ENCODE measurements around the gene NCF4. TPM values are rescaled to one million over a fixed set of nuclear protein-coding genes. Genes with fewer than 3 reads are reported as not detected.

The NCF4 gene
- total and polyA plus RNA-seq, 2 donors (not counting 1 experiment from before 2014, with no cell fraction given): 118 to 175 TPM

- Histone ChIP-seq H3K36me3 (replicated peaks in 1 of 2; ENCODE audit: control extremely low read depth in 1 of 2, control insufficient read depth in 1 of 2, extremely low read depth in 1 of 2, insufficient read depth in 2 of 2, low read length in 1 of 2) (peaks cover 0 to 66% of the 10 kb centered on the region in 2 experiments), H3K27ac (ENCODE audit: low read length in 2 of 2) (no peak overlapping the region), H2AFZ (ENCODE audit: insufficient read depth, low read depth, low read length, poor library complexity, severe bottlenecking) (no peak overlapping the region), H3K4me2 (replicated peaks; ENCODE audit: low read depth, low read length, poor library complexity, severe bottlenecking) (no peak overlapping the region), H3K27me3 (replicated peaks in 1 of 4; ENCODE audit: control extremely low read depth in 1 of 4, control insufficient read depth in 3 of 4, insufficient read depth in 4 of 4, low read length in 3 of 4) (no peaks in the 10 kb centered on the region), H3K4me1 (ENCODE audit: control insufficient read depth in 2 of 2, insufficient read depth in 2 of 2, low read length in 2 of 2) (peaks cover 30 to 41% of the 10 kb centered on the region in 2 donors), H4K20me1 (ENCODE audit: control insufficient read depth, insufficient read depth, low read length, poor library complexity, severe bottlenecking) (peaks cover 14% of the 10 kb centered on the region), H3K79me2 (ENCODE audit: control insufficient read depth, insufficient read depth, low read length) (peaks cover 37% of the 10 kb centered on the region), H3K9me3 (ENCODE audit: control extremely low read depth in 1 of 3, control insufficient read depth in 2 of 3, insufficient read depth in 1 of 3, low read length in 2 of 3) (no peaks in the 10 kb centered on the region), H3K4me3 (ENCODE audit: control extremely low read depth in 1 of 5, extremely low read depth in 1 of 5, insufficient read depth in 1 of 5, low read depth in 2 of 5, low read length in 4 of 5) (no peak overlapping the region), H3K9ac (ENCODE audit: low read length) (no peak overlapping the region)
- ChIA-PET POLR2A (no interaction called here), CTCF (interaction anchor here (3.5 kb wide), 1 partner anchor 9 kb away, joined by 20 read pairs; no protein-coding TSS in a partner anchor)
- no peak for TF ChIP-seq EZH2 (IDR thresholded peaks at IDR 0.05; ENCODE audit: borderline replicate concordance, insufficient read depth, low read depth, low read length, poor library complexity, severe bottlenecking)
- Mint-ChIP-seq H3K4me3 (no peak overlapping the region), H3K27ac (peak overlapping the region; percentile 41), H3K4me1 (peaks cover 48% of the 10 kb centered on the region), H3K27me3 (no peaks in the 10 kb centered on the region), H3K9me3 (ENCODE audit: insufficient read depth) (no peaks in the 10 kb centered on the region)
- DNase-seq (no peak), ATAC-seq (ENCODE audit: low read depth) (no peak)
- WGBS (ENCODE audit: insufficient coverage): 61% methylated on average over 13 of the region's 13 CpGs
- intact Hi-C loops (cut with micrococcal nuclease): no loop called here
These were observed 4.5 kb downstream of the NCF4 start for GRCh38 chr22:36865346-36865745.

- peaks cover 28% of the 10 kb centered on the region for H3K79me2 ChIP-seq (ENCODE audit: control insufficient read depth, insufficient read depth, low read length)
- ChIA-PET CTCF (interaction anchor here (2.5 kb wide), 1 partner anchor 11 kb away, joined by 11 read pairs; no protein-coding TSS in a partner anchor), POLR2A (no interaction called here)
- no peak overlapping the region for H3K9ac ChIP-seq (ENCODE audit: low read length)
- intact Hi-C loops (cut with micrococcal nuclease): no loop called here
- Mint-ChIP-seq H3K27ac (no peak overlapping the region), H3K4me1 (peaks cover 25% of the 10 kb centered on the region), H3K4me3 (no peak overlapping the region), H3K27me3 (no peaks in the 10 kb centered on the region), H3K9me3 (ENCODE audit: insufficient read depth) (no peaks in the 10 kb centered on the region)
- peaks cover 14% of the 10 kb centered on the region for H4K20me1 ChIP-seq (ENCODE audit: control insufficient read depth, insufficient read depth, low read length, poor library complexity, severe bottlenecking)
- no peak for ATAC-seq (ENCODE audit: low read depth)
- H3K4me3 ChIP-seq (ENCODE audit: control extremely low read depth in 1 of 5, extremely low read depth in 1 of 5, insufficient read depth in 1 of 5, low read depth in 2 of 5, low read length in 4 of 5): no peak overlapping the region
- H3K4me2 ChIP-seq (replicated peaks; ENCODE audit: low read depth, low read length, poor library complexity, severe bottlenecking): no peak overlapping the region
- H3K4me1 ChIP-seq (ENCODE audit: control insufficient read depth in 2 of 2, insufficient read depth in 2 of 2, low read length in 2 of 2): peaks cover 8 to 17% of the 10 kb centered on the region in 2 donors
- no peaks in the 10 kb centered on the region for H3K27me3 ChIP-seq (replicated peaks in 1 of 4; ENCODE audit: control extremely low read depth in 1 of 4, control insufficient read depth in 3 of 4, insufficient read depth in 4 of 4, low read length in 3 of 4)
- no peak overlapping the region for H2AFZ ChIP-seq (ENCODE audit: insufficient read depth, low read depth, low read length, poor library complexity, severe bottlenecking)
- no peak for DNase-seq
- peaks cover 0 to 87% of the 10 kb centered on the region in 2 experiments for H3K36me3 ChIP-seq (replicated peaks in 1 of 2; ENCODE audit: control extremely low read depth in 1 of 2, control insufficient read depth in 1 of 2, extremely low read depth in 1 of 2, insufficient read depth in 2 of 2, low read length in 1 of 2)
- no peak overlapping the region for H3K27ac ChIP-seq (ENCODE audit: low read length in 2 of 2)
- WGBS (ENCODE audit: insufficient coverage): 100% methylated on average over 3 of the region's 5 CpGs
- no peaks in the 10 kb centered on the region for H3K9me3 ChIP-seq (ENCODE audit: control extremely low read depth in 1 of 3, control insufficient read depth in 2 of 3, insufficient read depth in 1 of 3, low read length in 2 of 3)
- TF ChIP-seq EZH2 (IDR thresholded peaks at IDR 0.05; ENCODE audit: borderline replicate concordance, insufficient read depth, low read depth, low read length, poor library complexity, severe bottlenecking) (no peak), CTCF (IDR thresholded peaks at IDR 0.05) (no peak)
These were observed 6.9 kb downstream of the NCF4 start for GRCh38 chr22:36867695-36868094.

Measured in B cell (primary cell).